ENCODE results near the gene ZNF454.

The ZNF454 gene

DNA sequence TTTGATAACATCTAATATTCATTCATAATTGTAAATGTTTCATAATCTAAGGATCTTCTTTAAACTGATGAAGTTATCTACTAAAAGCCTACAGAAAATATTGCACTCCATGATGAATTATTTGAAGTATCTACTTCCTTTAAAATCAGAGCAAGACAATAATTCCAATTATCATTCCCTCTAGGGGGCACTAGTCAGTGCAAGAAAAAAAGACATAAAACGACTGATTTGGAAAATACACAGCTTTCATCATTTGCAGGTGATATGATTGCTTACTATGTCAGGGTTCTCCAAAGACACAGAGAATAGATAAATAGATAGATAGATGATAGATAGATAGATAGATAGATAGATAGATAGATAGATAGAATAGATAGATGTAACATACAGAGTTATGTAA is 67.7 kb downstream of the ZNF454 start:
- Histone ChIP-seq H3K4me1 (no peaks in the 10 kb centered on the region), H3K9me3 (no peaks in the 10 kb centered on the region), H3K36me3 (replicated peaks) (no peaks in the 10 kb centered on the region), H3K27me3 (ENCODE audit: low read depth) (no peaks in the 10 kb centered on the region), H3K4me3 (no peak overlapping the region)
- DNase-seq (ENCODE audit: low spot score in 2 of 2) = no peak
- in situ Hi-C loops (cut with MboI; ENCODE audit: low sequenced_read_pairs) = no loop called here

Measured in HAP-1 (cell line).